MM.1S (cell line): ENCODE results near the gene KLHL18.

Source experiments
- EZH2 ChIP-seq: fragments of 300-600 bp; sonication (generic); optimal IDR thresholded peaks from 2 replicates; pipeline ENCODE3; 2017; ENCODE audit warnings: low read depth, mild to moderate bottlenecking, antibody characterized with exemption, low read length, mixed read lengths
- EZH2phosphoT487 ChIP-seq: fragments of 300-600 bp; sonication (generic); IDR thresholded peaks from 2 replicates; pipeline ENCODE4 v1.6.1; 2018; ENCODE audit warnings: antibody characterized with exemption, low read length

GRCh38 chr3:47259114-47259513 is 23.6 kb upstream of the KLHL18 start:
- TF ChIP-seq EZH2 (no peak), EZH2phosphoT487 (no peak)
